GM18519 (cell line): ENCODE results near the gene RABGAP1L.
A peak's percentile ranks its signal among the peaks of the same experiment; 100 is the strongest.
"Not testable (repeated sequence)": the region's sequence is repeated elsewhere in the genome, so short reads cannot be mapped to it uniquely, and the experiment has no call there.

Source experiments
- ATAC-seq: cut with Tn5 transposase; IDR thresholded peaks from one replicate; pipeline ENCODE4 v1.9.1; 2021; ENCODE audit warnings: mild to moderate bottlenecking, moderate library complexity; ENCODE audit not compliant: unreplicated experiment, low FRiP score

RABGAP1L gene

DNA sequence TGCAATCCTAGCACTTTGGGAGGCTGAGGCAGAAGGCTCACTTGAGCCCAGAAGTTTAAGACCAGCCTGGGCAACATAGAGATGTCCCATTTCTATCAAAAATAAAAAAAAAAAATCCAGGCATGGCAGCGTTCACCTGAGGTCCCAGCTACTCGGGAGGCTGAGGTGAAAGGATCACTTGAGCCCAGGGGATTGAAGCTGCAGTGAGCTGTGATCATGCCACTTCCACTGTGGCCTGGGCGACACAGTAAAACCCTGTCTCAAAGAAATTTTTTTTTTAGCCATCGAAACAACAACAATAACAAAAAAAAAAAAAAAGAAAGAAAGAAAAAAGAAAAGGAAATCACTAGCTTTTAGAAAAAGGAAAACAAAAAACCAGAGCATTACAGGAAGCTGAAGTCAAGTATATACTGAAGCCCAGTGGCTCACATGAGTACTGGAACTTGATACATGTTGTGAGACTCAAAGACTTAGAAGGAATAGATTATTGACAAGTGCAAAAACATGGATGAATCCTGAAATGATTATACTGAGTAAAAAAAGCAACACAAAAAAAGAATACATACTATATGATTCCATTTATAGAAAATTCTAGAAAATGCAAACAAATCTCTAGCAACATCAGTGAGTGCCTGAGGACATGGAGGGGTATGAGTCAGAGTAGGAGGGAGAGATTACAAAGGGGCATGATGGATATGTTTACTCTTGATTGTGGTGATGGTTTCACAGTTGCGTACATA, 6.1 kb upstream of the RABGAP1L start:
- ATAC-seq = peak; percentile 34

DNA sequence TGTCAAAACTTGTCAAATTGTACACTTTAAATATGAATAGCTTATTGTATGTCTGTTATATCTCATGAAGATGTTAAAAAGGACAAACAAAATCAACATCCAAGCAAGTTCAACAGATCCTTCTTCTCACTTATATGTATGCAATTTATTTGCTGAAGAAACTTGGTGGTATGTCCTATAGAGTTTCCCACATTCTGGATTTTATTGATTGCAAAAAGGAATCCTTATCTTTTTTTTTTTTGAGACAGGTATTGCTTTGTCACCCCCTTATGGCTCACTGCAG, 5.6 kb upstream of the RABGAP1L start:
- ATAC-seq = no peak

GRCh38 chr1:174156437-174156836, 2.9 kb upstream of the RABGAP1L start:
- no peak for ATAC-seq

GRCh38 chr1:174157157-174157806, 2.0 kb upstream of the RABGAP1L start:
- peak; percentile 42 for ATAC-seq

DNA sequence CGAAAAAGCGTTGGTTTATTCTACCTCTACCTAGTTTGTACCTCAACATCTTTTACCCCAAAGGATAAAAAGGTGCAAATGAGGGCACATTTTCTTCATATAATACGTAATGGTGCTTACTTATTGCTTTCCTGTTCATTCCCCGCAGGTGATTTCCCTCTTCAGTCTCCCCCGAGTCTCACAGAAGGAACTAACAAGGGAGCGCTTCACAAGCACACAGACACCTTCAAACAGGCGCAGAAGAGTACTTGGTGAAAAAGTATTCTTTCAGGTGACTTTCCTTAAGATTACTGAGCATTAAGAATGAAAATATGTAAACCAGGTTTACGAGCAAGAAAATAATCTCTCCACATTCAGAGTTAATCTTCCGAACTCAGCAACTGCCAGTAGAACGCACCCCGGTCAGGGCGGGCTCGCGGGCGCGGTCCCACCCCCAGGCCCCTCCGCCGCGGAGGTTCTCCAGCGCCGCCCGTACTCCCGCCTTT, 511 bp upstream of the RABGAP1L start:
- no peak for ATAC-seq

DNA sequence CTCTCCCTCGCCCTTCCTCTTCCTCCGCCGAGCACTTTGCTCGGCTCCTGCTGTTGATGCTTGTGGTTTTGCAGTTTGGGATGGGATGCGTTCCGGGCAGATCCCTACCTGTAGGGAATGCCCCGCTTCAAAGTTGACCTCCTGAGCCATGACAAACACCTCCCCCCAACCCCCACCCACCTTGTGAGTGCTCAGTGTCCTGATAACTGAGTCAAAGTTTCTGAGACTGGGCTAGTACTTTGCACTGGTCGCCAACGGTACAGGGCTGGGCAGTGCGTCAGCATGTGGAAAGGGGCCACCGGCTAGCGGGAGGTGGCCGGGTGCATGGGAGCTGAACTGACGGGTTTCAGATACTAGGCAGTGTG, 771 bp downstream of the RABGAP1L start:
- peak; percentile 9 for ATAC-seq

DNA sequence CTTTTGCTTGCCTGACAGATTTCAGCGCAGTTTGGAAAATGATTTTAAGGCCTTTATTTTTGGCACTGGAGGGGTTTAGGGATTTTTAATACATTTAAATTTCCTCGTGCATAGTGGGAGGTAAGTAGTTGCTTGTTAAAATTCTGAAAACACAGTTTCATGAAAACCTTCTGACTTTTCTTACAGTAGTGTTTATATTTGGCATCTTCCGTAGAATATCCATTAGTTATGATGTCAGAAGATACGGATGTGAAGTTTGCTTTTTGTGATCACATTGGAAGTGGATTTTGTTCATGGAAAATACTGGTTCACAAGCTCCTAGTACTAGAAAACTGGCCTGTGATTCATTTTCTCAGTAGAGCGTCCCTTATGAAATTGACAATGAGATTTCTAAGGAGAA, 1.3 kb downstream of the RABGAP1L start:
- ATAC-seq = no peak

- ATAC-seq = no peak
Observed at GRCh38 chr1:174161813-174162212, 2.5 kb downstream of the RABGAP1L start.

DNA sequence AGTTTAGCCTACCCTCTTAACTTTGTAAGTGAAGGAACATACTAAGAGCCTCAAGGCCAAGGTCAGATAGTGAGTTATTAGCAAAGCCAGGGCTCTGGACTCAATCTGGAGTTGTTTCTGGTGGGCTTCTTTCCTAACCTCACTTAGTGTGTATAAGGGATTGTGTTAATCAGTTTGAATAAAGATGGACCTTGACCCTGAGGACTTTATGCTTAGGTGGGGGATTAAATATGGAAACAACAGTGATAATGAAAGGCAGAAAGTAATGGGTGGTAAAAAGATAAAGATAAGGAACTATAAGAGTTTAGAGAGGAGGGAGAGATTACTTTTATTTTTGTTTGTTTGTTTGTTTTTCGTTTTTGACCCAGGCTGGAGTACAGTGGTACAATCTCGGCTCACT, 5.5 kb downstream of the RABGAP1L start:
- no peak for ATAC-seq

DNA sequence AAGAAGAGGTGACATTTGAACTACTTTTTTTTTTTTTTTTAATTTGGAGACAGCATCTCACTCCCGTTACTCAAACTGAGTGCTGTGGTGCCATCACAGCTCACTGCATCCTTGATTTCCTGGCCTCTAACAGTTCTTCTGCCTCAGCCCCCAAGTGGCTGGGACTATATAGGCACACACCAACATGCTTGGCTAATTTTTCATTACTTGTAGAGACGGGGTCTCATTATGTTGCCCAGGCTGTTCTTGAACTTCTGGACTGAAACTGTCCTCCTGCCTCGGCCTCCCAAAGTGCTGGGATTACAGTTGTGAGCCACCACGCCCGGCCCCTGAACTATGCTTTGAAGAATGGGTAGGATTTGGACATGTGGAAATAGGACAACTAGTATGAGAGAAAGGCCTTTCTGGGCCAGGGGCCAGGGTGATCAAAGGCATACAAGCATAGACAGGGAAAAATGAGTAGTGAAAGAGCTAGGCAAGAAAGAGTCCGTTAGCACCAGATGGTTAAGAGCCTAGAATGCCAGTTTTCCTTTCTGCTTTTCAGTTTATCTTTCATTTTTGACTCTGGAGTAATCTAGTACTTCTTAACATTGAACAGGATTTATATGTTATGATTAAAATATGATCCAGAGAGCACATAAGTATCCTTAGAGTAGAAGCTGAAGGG, 6.3 kb downstream of the RABGAP1L start:
- no peak for ATAC-seq

- no peak for ATAC-seq
Observed at GRCh38 chr1:174166530-174167264, 7.4 kb downstream of the RABGAP1L start.

GRCh38 chr1:174167265-174167803, 8.0 kb downstream of the RABGAP1L start:
- no peak for ATAC-seq

- ATAC-seq = no peak
Observed at GRCh38 chr1:174169342-174169741, 10.0 kb downstream of the RABGAP1L start.

- ATAC-seq = no peak
Observed at GRCh38 chr1:174171073-174171472, 11.8 kb downstream of the RABGAP1L start.

- no peak for ATAC-seq
Observed at GRCh38 chr1:174174461-174175329, 15.4 kb downstream of the RABGAP1L start.

DNA sequence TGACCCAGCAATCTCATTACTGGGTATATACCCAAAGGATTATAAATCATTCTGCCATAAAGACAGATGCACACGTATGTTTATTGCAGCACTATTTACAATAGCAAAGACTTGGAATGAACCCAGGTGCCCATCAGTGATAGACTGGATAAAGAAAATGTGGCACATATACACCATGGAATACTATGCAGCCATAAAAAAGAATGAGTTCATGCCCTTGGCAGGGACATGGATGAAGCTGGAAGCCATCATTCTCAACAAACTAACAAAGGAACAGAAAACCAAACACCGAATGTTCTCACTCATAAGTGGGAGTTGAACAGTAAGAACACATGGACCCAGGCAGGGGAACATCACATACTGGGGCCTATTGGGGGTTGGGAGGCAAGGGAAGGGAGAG, 19.1 kb downstream of the RABGAP1L start:
- ATAC-seq = not testable (repeated sequence)

DNA sequence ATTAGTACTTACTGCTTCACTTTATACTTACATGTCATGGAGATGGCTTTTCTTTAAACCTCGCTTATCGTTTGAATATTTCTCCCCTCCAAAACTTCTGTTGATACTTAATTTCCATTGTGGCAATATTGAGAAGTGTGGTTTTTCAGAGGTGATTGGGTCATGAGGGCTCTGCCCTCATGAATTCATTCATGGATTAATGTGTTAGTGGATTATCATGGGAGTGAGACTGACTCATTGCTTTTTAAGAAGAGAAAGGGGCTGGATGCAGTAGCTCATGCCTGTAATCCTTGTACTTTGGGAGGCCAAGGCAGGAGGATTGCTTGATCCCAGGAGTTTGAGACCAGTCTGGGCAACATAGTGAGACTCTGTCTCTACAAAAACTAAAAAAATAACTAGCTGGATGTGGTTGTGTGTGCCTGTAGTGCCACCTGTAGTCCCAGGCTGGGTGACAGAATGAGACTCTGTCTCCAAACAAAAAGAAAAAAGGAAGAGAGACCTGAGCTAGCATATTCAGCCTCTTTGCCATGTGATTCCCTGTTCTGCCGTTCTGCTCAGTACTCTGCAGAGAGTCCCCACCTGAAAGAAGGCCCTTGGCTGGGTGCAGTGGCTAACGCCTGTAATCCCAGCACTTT, 30.2 kb downstream of the RABGAP1L start:
- no peak for ATAC-seq

DNA sequence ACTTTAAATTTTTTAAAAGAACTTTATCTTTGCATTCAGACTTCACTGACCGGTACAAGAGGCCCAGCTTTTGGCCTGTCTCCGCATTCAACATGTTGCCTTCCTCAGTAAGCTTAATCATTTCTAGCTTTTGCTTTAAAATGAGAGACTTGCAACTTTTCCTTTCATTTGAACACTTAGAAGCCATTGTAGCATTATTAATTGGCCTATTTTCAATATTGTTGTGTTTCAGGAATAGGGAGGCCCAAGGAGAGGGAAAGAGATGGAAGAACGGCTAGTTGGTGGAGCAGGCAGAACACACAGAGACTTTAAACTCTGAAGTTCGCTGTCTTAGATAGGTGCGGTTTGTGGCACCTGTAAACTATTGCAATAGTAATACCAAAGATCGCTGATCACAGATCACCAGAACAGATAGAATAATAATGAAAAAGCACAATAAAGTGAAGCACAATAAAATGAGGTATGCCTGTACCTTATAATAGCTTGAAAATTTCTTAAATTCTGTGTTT, 31.4 kb downstream of the RABGAP1L start:
- no peak for ATAC-seq

DNA sequence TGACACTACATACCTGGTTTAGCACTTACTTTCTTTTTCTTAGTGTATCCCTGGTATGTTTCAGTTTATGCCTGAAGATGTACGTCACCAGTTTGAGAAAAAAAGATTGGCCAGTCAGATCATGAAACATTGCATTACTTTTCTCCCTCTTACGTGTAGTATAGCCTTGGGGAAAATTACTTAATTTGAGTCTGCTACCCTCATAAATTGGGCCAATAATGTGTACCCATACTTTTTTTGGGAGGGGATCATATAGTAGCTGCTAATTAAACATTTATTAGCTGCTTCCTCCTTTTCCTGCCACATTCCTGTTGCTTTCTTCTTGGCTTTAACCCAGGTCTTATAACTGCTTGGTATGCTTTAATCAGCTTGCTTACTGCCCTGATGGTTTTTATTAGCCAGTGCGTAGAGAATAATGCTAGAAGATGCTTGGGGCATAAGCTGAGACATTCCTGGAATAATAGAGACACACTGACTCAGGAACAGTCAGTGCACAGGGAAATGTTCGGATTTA, 32.1 kb downstream of the RABGAP1L start:
- ATAC-seq = no peak
